ENCODE results near the gene CARMIL1.

Gene CARMIL1

GRCh38 chr6:25487012-25487411, 207.8 kb downstream of the CARMIL1 start:
- TF ChIP-seq GATA3 (IDR thresholded peaks at IDR 0.05; ENCODE audit: low read depth, low read length) (no peak), GATA2 (IDR thresholded peaks at IDR 0.05; ENCODE audit: low read depth, low read length) (no peak)

- no peak for TF ChIP-seq GATA2 (IDR thresholded peaks at IDR 0.05; ENCODE audit: low read depth, low read length)
- TF ChIP-seq GATA3 (IDR thresholded peaks at IDR 0.05; ENCODE audit: low read depth, low read length), result no peak
These were observed 209.0 kb downstream of the CARMIL1 start for GRCh38 chr6:25488156-25488555.

GRCh38 chr6:25489399-25489798, 210.2 kb downstream of the CARMIL1 start:
- TF ChIP-seq GATA2 (IDR thresholded peaks at IDR 0.05; ENCODE audit: low read depth, low read length), result no peak
- TF ChIP-seq GATA3 (IDR thresholded peaks at IDR 0.05; ENCODE audit: low read depth, low read length), result no peak

- TF ChIP-seq GATA3 (IDR thresholded peaks at IDR 0.05; ENCODE audit: low read depth, low read length) (no peak), GATA2 (IDR thresholded peaks at IDR 0.05; ENCODE audit: low read depth, low read length) (no peak)
These were observed 211.0 kb downstream of the CARMIL1 start for GRCh38 chr6:25490018-25490801.

- TF ChIP-seq GATA3 (IDR thresholded peaks at IDR 0.05; ENCODE audit: low read depth, low read length) (no peak), GATA2 (IDR thresholded peaks at IDR 0.05; ENCODE audit: low read depth, low read length) (no peak)
These were observed 213.8 kb downstream of the CARMIL1 start for GRCh38 chr6:25492951-25493350.

- TF ChIP-seq GATA3 (IDR thresholded peaks at IDR 0.05; ENCODE audit: low read depth, low read length) (no peak), GATA2 (IDR thresholded peaks at IDR 0.05; ENCODE audit: low read depth, low read length) (no peak)
These were observed 215.3 kb downstream of the CARMIL1 start for GRCh38 chr6:25494469-25494868.

- TF ChIP-seq GATA3 (IDR thresholded peaks at IDR 0.05; ENCODE audit: low read depth, low read length) (no peak), GATA2 (IDR thresholded peaks at IDR 0.05; ENCODE audit: low read depth, low read length) (no peak)
These were observed 218.3 kb downstream of the CARMIL1 start for GRCh38 chr6:25497383-25498040.

GRCh38 chr6:25498505-25498904, 219.3 kb downstream of the CARMIL1 start:
- TF ChIP-seq GATA2 (IDR thresholded peaks at IDR 0.05; ENCODE audit: low read depth, low read length) (no peak), GATA3 (IDR thresholded peaks at IDR 0.05; ENCODE audit: low read depth, low read length) (no peak)

- TF ChIP-seq GATA3 (IDR thresholded peaks at IDR 0.05; ENCODE audit: low read depth, low read length) (no peak), GATA2 (IDR thresholded peaks at IDR 0.05; ENCODE audit: low read depth, low read length) (no peak)
These were observed 220.6 kb downstream of the CARMIL1 start for GRCh38 chr6:25499615-25500235.

- no peak for TF ChIP-seq GATA3 (IDR thresholded peaks at IDR 0.05; ENCODE audit: low read depth, low read length)
- no peak for TF ChIP-seq GATA2 (IDR thresholded peaks at IDR 0.05; ENCODE audit: low read depth, low read length)
These were observed 224.5 kb downstream of the CARMIL1 start for GRCh38 chr6:25503686-25504085.

- TF ChIP-seq GATA3 (IDR thresholded peaks at IDR 0.05; ENCODE audit: low read depth, low read length) (no peak), GATA2 (IDR thresholded peaks at IDR 0.05; ENCODE audit: low read depth, low read length) (no peak)
These were observed 225.5 kb downstream of the CARMIL1 start for GRCh38 chr6:25504661-25505060.

GRCh38 chr6:25506020-25506419, 226.8 kb downstream of the CARMIL1 start:
- no peak for TF ChIP-seq GATA2 (IDR thresholded peaks at IDR 0.05; ENCODE audit: low read depth, low read length)
- TF ChIP-seq GATA3 (IDR thresholded peaks at IDR 0.05; ENCODE audit: low read depth, low read length), result no peak

GRCh38 chr6:25508051-25508450, 228.9 kb downstream of the CARMIL1 start:
- no peak for TF ChIP-seq GATA3 (IDR thresholded peaks at IDR 0.05; ENCODE audit: low read depth, low read length)
- TF ChIP-seq GATA2 (IDR thresholded peaks at IDR 0.05; ENCODE audit: low read depth, low read length), result no peak

GRCh38 chr6:25511376-25511775, 232.2 kb downstream of the CARMIL1 start:
- TF ChIP-seq GATA3 (IDR thresholded peaks at IDR 0.05; ENCODE audit: low read depth, low read length), result no peak
- no peak for TF ChIP-seq GATA2 (IDR thresholded peaks at IDR 0.05; ENCODE audit: low read depth, low read length)

- TF ChIP-seq GATA2 (IDR thresholded peaks at IDR 0.05; ENCODE audit: low read depth, low read length), result no peak
These were observed 233.4 kb downstream of the CARMIL1 start for GRCh38 chr6:25512560-25512959.

Data from SH-SY5Y (cell line).